OCI-LY7 (cell line): ENCODE results near the gene ATP5PD. TPM values are rescaled to one million over a fixed set of nuclear protein-coding genes. Genes with fewer than 3 reads are reported as not detected.

ENCODE experiments used
- small RNA-seq: library from RNA; depleted of rRNA; stranded (forward); fragments of <200 nt; gene quantifications from one replicate; pipeline ENCODE3, GENCODE V24; 2014
- total RNA-seq, 2 experiments: library from RNA; depleted of rRNA in 1 of 2; stranded (reverse); fragments of >200 nt in 1 of 2; shearing (Covaris generic) in 1 of 2; gene quantifications; 2 replicates each; pipeline ENCODE4 v1.2.3, GENCODE V29; 2014 to 2022

The ATP5PD gene
- total RNA-seq, 2 experiments from 2014 or later, result 301 to 317 TPM

Small RNA genes within 50 kb of the gene (small RNA-seq; reads per million reads assigned to genes)
- gene AC111186.1 (not detected), gene RF00019 (not detected), gene RN7SL573P (not detected), gene RNU6-362P (not detected)

Other genes starting within 250 kb of the ATP5PD start
- 0.22 and 0.26 TPM in 2 replicates for gene GRIN2C, start 187.1 kb downstream of the ATP5PD start, total RNA-seq (2014; rRNA removed; shearing (Covaris generic))
- 0.55 and 0.61 TPM in 2 replicates for gene GRIN2C, start 187.1 kb downstream of the ATP5PD start, total RNA-seq (2022)
- gene FDXR, start 174.0 kb downstream of the ATP5PD start, total RNA-seq (2014; rRNA removed; shearing (Covaris generic)), result 12.2 TPM in 2 replicates
- 18.1 and 18.3 TPM in 2 replicates for gene FDXR, start 174.0 kb downstream of the ATP5PD start, total RNA-seq (2022)
- not detected in 2 replicates for gene FADS6, start 153.3 kb downstream of the ATP5PD start, total RNA-seq (2014; rRNA removed; shearing (Covaris generic))
- not detected in 2 replicates for gene FADS6, start 153.3 kb downstream of the ATP5PD start, total RNA-seq (2022)
- not detected in 2 replicates for gene USH1G, start 123.7 kb downstream of the ATP5PD start, total RNA-seq (2014; rRNA removed; shearing (Covaris generic))
- not detected in 2 replicates for gene USH1G, start 123.7 kb downstream of the ATP5PD start, total RNA-seq (2022)
- not detected in 2 replicates for gene OTOP2, start 122.7 kb downstream of the ATP5PD start, total RNA-seq (2014; rRNA removed; shearing (Covaris generic))
- not detected in 2 replicates for gene OTOP2, start 122.7 kb downstream of the ATP5PD start, total RNA-seq (2022)
- not detected in 2 replicates for gene OTOP3, start 111.1 kb downstream of the ATP5PD start, total RNA-seq (2014; rRNA removed; shearing (Covaris generic))
- gene OTOP3, start 111.1 kb downstream of the ATP5PD start, total RNA-seq (2022), result not detected in 2 replicates
- gene HID1, start 74.2 kb downstream of the ATP5PD start, total RNA-seq (2014; rRNA removed; shearing (Covaris generic)), result 0.35 and 0.85 TPM in 2 replicates
- 8.5 and 9.9 TPM in 2 replicates for gene HID1, start 74.2 kb downstream of the ATP5PD start, total RNA-seq (2022)
- gene CDR2L, start 59.3 kb downstream of the ATP5PD start, total RNA-seq (2014; rRNA removed; shearing (Covaris generic)), result 0.10 and 0.79 TPM in 2 replicates
- 0.49 and 0.74 TPM in 2 replicates for gene CDR2L, start 59.3 kb downstream of the ATP5PD start, total RNA-seq (2022)
- gene MRPL58, start 34.3 kb downstream of the ATP5PD start, total RNA-seq (2014; rRNA removed; shearing (Covaris generic)), result 79.8 and 84.2 TPM in 2 replicates
- gene MRPL58, start 34.3 kb downstream of the ATP5PD start, total RNA-seq (2022), result 70.7 and 75.3 TPM in 2 replicates
- gene KCTD2, start 256 bp upstream of the ATP5PD start, total RNA-seq (2014; rRNA removed; shearing (Covaris generic)), result 26.0 and 29.8 TPM in 2 replicates
- 21.0 and 26.3 TPM in 2 replicates for gene KCTD2, start 256 bp upstream of the ATP5PD start, total RNA-seq (2022)
- gene SLC16A5, start 41.0 kb upstream of the ATP5PD start, total RNA-seq (2014; rRNA removed; shearing (Covaris generic)), result not detected in 2 replicates
- gene SLC16A5, start 41.0 kb upstream of the ATP5PD start, total RNA-seq (2022), result not detected in 2 replicates
- gene ARMC7, start 63.0 kb upstream of the ATP5PD start, total RNA-seq (2014; rRNA removed; shearing (Covaris generic)), result 6.8 and 7.1 TPM in 2 replicates
- 16.9 and 19.9 TPM in 2 replicates for gene ARMC7, start 63.0 kb upstream of the ATP5PD start, total RNA-seq (2022)
- gene NT5C, start 84.8 kb upstream of the ATP5PD start, total RNA-seq (2014; rRNA removed; shearing (Covaris generic)), result 229 and 259 TPM in 2 replicates
- 106 and 107 TPM in 2 replicates for gene NT5C, start 84.8 kb upstream of the ATP5PD start, total RNA-seq (2022)
- gene JPT1, start 107.5 kb upstream of the ATP5PD start, total RNA-seq (2014; rRNA removed; shearing (Covaris generic)), result 121 and 140 TPM in 2 replicates
- gene JPT1, start 107.5 kb upstream of the ATP5PD start, total RNA-seq (2022), result 251 and 253 TPM in 2 replicates
- gene SUMO2, start 136.0 kb upstream of the ATP5PD start, total RNA-seq (2014; rRNA removed; shearing (Covaris generic)), result 286 and 296 TPM in 2 replicates
- gene SUMO2, start 136.0 kb upstream of the ATP5PD start, total RNA-seq (2022), result 628 and 714 TPM in 2 replicates
- gene NUP85, start 158.7 kb upstream of the ATP5PD start, total RNA-seq (2014; rRNA removed; shearing (Covaris generic)), result 129 and 130 TPM in 2 replicates
- gene NUP85, start 158.7 kb upstream of the ATP5PD start, total RNA-seq (2022), result 187 and 219 TPM in 2 replicates
- gene GGA3, start 214.6 kb upstream of the ATP5PD start, total RNA-seq (2014; rRNA removed; shearing (Covaris generic)), result 52.3 and 77.6 TPM in 2 replicates
- 106 and 122 TPM in 2 replicates for gene GGA3, start 214.6 kb upstream of the ATP5PD start, total RNA-seq (2022)
- gene MRPS7, start 214.9 kb upstream of the ATP5PD start, total RNA-seq (2014; rRNA removed; shearing (Covaris generic)), result 123 and 127 TPM in 2 replicates
- gene MRPS7, start 214.9 kb upstream of the ATP5PD start, total RNA-seq (2022), result 90.2 and 103 TPM in 2 replicates
- 69.4 and 70.9 TPM in 2 replicates for gene MIF4GD, start 224.3 kb upstream of the ATP5PD start, total RNA-seq (2014; rRNA removed; shearing (Covaris generic))
- gene MIF4GD, start 224.3 kb upstream of the ATP5PD start, total RNA-seq (2022), result 132 and 139 TPM in 2 replicates
- 113 TPM in 2 replicates for gene SLC25A19, start 242.5 kb upstream of the ATP5PD start, total RNA-seq (2014; rRNA removed; shearing (Covaris generic))
- 118 and 144 TPM in 2 replicates for gene SLC25A19, start 242.5 kb upstream of the ATP5PD start, total RNA-seq (2022)